AG10803 (cell line): ENCODE results near the gene COX6A2.

ENCODE experiments used
- DNase-seq: peaks from one replicate; pipeline ENCODE4 v3.0.0; 2010; ENCODE audit warnings: low read depth
- H3K4me3 ChIP-seq: 2 replicates; pipeline ENCODE4 v1.5.1; 2011; ENCODE audit warnings: mild to moderate bottlenecking, low read length, control low read depth
- CTCF ChIP-seq: conservative IDR thresholded peaks from 2 replicates; pipeline ENCODE4 v1.5.1; 2011; ENCODE audit warnings: mild to moderate bottlenecking, low read length, control low read depth, inconsistent platforms

The COX6A2 gene

GRCh38 chr16:31403590-31404352, 24.4 kb downstream of the COX6A2 start:
- H3K4me3 ChIP-seq, result peak overlapping the region; percentile 55
- DNase-seq, result no peak
- TF ChIP-seq CTCF, result no peak

- no peak for TF ChIP-seq CTCF
- DNase-seq, result peak; percentile 6
- H3K4me3 ChIP-seq, result no peak overlapping the region
Measured at GRCh38 chr16:31402687-31403086, 25.5 kb downstream of the COX6A2 start.

- no peak for TF ChIP-seq CTCF
- no peak overlapping the region for H3K4me3 ChIP-seq
- DNase-seq, result no peak
Measured at GRCh38 chr16:31401436-31401835, 26.7 kb downstream of the COX6A2 start.

DNA sequence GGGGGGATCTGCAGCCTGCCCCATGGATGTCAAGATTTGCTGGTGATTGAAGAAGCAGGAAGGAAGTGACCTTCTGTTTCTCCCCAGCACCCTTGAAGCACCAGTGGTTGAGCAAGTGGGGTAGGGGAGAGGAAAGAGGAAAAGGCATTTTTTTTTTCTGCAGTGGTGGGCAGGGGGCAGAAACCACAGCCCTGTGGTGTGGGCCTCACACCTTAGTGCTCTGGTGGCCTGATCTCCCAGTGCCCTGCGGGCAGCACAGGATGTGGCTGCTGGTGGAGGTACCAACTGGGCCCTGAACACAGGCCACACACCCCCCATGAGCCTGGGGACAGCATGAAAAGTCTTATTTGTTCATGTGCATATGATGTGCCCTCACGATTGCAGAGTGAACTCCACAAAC, 28.0 kb downstream of the COX6A2 start:
- no peak for DNase-seq
- no peak overlapping the region for H3K4me3 ChIP-seq
- no peak for TF ChIP-seq CTCF

DNA sequence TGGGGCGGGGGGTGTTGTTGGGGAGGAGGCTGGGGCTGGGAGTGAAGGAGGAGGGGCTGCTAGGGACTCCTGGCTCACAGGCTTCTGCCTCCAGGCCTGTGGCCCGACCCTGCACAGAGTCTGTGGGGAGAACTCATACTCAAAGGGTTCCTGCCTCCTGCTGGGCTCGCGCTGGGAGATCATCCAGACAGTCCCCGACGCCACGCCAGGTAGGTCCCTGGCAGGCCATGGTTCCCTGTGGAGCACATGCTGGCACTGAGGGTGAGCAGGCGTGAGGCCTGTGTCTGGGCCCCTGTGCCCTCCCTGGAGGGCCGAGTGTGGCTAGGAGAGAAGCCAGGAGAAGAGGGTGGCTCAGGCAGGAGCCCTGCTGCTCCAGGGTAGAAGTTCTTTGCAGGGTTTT, 30.5 kb downstream of the COX6A2 start:
- no peak for TF ChIP-seq CTCF
- H3K4me3 ChIP-seq, result no peak overlapping the region
- DNase-seq, result no peak

DNA sequence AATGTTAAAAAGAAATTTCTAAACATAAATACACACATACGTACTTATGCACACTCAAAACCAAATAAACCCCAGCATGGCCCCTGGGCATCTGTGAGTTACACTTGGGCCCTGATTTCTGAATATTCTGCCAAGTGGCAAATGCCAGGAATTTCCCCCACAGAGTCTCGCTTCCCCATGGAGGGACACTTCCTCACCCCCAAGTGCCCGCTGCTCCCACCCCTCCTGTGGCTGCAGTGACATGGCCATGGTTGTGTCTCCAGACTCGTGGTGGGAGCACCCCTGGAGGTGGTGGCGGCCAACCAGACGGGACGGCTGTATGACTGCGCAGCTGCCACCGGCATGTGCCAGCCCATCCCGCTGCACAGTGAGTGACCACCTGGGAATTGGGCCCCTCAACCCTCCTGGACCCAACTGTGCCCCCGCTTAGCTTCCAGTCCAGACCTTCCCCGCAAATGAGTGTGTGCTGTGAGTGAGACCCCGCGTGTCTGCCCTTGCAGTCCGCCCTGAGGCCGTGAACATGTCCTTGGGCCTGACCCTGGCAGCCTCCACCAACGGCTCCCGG, 31.0 kb downstream of the COX6A2 start:
- H3K4me3 ChIP-seq, result no peak overlapping the region
- DNase-seq, result no peak
- TF ChIP-seq CTCF, result no peak

DNA sequence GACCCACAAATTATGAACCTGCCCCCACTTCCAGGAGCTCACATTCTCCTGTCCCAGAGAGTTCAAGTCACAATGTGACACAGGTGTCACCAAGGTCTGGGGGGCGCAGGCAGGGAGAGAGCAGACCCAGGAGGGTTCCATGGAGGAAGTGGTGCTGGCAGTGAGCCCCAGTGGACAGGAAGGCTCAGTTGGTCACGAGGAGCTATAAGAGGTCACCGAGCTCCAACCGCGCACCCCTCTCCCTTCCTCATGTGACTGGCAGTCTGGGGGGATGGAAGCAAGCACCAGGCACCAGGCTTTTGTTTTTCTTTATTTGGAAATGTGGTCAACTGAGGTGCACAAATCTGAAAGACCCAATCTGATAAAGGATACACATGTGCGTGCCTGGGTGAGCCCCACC, 32.5 kb downstream of the COX6A2 start:
- no peak overlapping the region for H3K4me3 ChIP-seq
- TF ChIP-seq CTCF, result no peak
- DNase-seq, result no peak
